Left cardiac atrium (tissue), 4 donors: Measurements from ENCODE around the gene KIAA1217. TPM values are rescaled to one million over a fixed set of nuclear protein-coding genes. Genes with fewer than 3 reads are reported as not detected.

Source experiments
- ATAC-seq, 2 donors: fragments of 200-7000 bp; cut with Tn5 transposase; one replicate each; pipeline ENCODE4 v1.9.1; 2020; ENCODE audit warnings: mild to moderate bottlenecking in 2 of 2, moderate library complexity in 2 of 2
- DNase-seq: peaks from one replicate; pipeline ENCODE4 v3.0.0-alpha.2; 2020
- intact Hi-C, 2 donors: fragments of 100-400 bp; cut with DNase I; formaldehyde crosslinking; loops; one replicate each; pipeline versions ENCODE4 v1.14.1 to v1.15.1; 2022 to 2023
- total RNA-seq, 2 donors: library from RNA; stranded (reverse); fragmentation: NEBNext Ultra II Directional; extraction: Animal tissue kit (Norgen Biotek cat#: 25700); gene quantifications; one replicate each; pipeline ENCODE4 v1.2.1, GENCODE V29; 2021
- donor health status: DM: no; HTN: yes; CAD: no.
- donor health status: DM: no; HTN: yes; CAD: no; lungs with severe emphysema.
- donor health status: DM: yes; HTN: yes; CAD: no.
- donor health status: Dilated cardiomyopathy.

The KIAA1217 gene
- total RNA-seq, 2 donors from 2014 or later: 19.5 to 32.6 TPM

- intact Hi-C loops: no loop called here
- no peak for ATAC-seq
- DNase-seq: no peak
Observed at GRCh38 chr10:24414597-24414996, 205.7 kb downstream of the KIAA1217 start.

GRCh38 chr10:24415455-24416125, 206.7 kb downstream of the KIAA1217 start:
- intact Hi-C loops: no loop called here
- ATAC-seq (peak; percentile 89 to 95), DNase-seq (peak; percentile 88)

DNA sequence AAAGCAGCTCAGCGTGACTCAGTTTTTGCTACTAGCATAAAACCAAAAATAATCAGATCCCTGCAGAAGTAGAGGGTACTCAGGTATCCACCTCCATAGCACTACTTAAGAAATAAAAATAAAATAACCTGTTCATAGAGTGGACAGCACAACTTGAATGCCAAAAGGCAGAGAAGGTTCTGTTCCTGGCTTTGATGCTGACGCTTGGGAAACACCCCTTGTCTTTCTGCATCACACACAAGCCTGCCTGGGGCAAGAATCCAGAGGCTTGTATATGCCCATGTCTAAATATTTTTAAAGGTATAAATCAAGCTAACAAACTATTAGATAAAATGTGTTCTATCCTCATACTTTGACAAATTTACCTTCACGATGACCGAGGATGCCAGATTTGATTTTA, 207.3 kb downstream of the KIAA1217 start:
- DNase-seq (no peak), ATAC-seq (peak in 1 of 2 donors; percentile 27)
- intact Hi-C loops: no loop called here

DNA sequence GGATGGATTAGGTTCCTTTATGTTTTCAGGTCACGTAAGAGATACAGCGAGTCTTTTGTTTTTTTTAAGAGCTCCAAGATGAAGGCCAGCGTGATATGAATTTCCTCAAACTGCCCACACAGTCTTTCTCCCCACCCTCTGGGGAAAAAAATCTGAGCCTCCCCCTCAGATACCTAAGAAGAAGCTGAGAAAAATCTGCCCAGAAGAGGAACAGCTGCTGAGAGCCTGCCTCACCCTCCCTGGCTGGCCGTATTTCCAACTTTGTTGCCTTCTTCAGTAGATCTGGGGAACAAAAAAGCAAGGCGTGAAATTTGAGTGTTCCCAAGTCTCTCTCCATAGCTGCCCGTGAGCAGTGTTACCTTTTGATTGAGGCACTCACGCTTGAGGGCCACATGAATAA, 208.1 kb downstream of the KIAA1217 start:
- ATAC-seq (no peak), DNase-seq (no peak)
- intact Hi-C loops: no loop called here

GRCh38 chr10:24418532-24418931, 209.6 kb downstream of the KIAA1217 start:
- no peak for ATAC-seq
- intact Hi-C loops: no loop called here
- DNase-seq: no peak

DNA sequence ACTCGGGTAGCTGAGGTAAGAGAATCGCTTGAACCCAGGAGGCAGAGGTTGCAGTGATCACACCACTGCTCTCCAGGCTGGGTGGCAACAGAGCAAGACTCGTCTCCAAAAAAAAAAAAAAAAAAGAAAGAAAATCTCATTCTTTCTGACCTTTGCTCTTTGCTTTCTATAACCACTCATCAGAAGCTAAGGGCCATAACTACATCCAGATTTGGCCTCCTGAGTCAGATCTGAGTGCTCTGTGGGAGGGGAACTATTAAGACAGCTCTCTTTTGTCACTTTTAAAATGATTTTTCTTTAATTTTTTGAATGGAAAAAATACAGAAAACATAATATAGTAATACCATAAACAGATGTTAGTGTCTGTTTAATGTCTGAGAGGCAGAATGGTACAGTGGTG, 210.1 kb downstream of the KIAA1217 start:
- intact Hi-C loops: no loop called here
- ATAC-seq (no peak), DNase-seq (no peak)

- DNase-seq (no peak), ATAC-seq (no peak)
- intact Hi-C loops: no loop called here
Observed at GRCh38 chr10:24425151-24425550, 216.2 kb downstream of the KIAA1217 start.

DNA sequence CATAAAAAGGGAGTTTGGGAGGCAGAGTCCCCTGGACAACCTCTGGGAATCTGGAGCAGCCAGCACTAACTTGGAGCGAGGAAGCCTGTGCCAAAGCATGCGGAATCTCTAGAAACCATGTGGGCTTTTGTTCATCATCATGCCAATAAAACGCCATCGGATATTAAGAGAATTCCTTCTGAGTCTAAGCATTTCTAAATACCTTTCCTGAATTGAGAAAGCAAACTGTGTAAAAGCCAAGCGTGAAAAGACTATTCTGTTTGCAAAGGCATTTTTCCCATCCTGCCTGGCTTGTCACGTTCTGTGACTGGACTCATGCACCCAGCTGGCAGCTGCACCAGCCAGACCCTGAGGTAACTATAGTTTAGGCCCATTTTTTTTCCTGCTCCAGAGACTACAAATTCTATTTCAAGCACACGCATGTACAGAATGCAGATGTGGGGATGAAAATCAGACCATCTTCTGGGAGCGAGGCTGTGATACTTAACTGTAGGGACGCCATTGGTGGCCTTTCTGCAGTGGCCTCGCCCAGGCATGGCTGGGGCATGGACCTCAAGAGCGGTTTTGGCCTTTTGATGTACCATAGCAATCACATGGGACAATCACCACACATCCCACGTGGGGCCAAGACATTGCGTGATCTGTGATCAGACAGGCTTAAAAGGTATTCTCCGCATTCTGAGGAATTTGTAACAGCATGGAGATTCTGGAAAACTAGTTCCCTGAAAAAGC, 218.9 kb downstream of the KIAA1217 start:
- intact Hi-C loops: no loop called here

DNA sequence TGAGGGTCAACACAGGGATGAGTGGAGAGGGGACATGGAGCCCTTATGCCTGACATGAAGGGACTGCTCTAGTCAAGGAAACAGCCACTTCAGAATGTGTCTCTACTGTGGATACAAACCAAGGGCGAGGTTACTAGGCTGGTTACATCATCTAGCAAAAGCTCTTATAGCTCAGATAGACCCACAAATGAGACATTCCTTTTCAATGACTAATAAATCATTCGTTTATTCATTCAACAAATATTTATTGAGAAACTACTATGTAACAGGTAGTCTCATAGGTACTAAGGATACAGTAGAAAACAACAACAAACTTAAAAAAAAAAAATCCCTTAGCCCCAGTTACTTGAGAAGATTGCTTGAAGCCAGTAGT, 219.5 kb downstream of the KIAA1217 start:
- intact Hi-C loops: no loop called here
- ATAC-seq: no peak
- no peak for DNase-seq

More for the DNA sequence above, 218.9 kb downstream of the KIAA1217 start:
- DNase-seq: no peak
- ATAC-seq: no peak

DNA sequence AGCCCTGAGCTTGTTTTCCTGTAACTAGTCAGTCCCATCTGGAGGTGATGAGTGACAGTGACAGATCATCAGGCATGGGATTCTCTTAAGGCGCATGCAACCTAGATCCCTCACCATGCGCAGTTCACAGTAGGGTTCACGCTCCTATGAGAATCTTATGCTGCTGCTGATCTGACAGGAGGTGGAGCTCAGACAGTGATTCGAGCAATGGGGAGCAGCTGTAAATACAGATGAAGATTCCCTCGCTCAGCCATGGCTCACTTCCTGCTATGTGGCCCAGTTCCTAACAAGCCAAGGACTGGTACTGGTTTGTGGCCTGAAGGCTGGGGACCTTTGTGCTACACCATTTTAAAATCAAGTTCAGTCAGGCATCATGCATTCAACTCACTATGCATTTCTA, 221.7 kb downstream of the KIAA1217 start:
- intact Hi-C loops: no loop called here
- no peak for ATAC-seq
- no peak for DNase-seq

- ATAC-seq (no peak), DNase-seq (no peak)
- intact Hi-C loops: no loop called here
Observed at GRCh38 chr10:24432478-24433416, 223.8 kb downstream of the KIAA1217 start.

DNA sequence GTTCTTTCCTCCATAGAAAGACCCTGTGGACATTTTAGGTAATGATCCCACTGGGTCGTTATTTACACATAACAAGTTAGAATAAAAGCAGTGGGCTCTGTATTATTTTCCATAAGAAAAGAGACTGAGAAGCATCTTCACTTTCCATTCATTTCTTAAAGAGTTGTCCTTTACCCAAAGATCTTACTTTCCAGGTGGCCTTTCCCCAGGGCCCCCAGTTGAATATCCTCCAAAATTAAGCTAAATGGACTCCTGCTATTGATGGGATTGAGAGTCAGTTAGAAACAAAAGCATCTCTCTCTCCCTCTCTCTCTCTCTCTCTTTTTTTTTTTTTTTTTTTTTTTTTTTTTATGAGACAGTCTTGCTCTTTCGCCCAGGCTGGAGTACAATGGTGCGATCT, 224.8 kb downstream of the KIAA1217 start:
- no peak for DNase-seq
- intact Hi-C loops: no loop called here
- ATAC-seq: no peak

GRCh38 chr10:24434961-24435360, 226.0 kb downstream of the KIAA1217 start:
- no peak for ATAC-seq
- intact Hi-C loops: no loop called here
- no peak for DNase-seq

GRCh38 chr10:24435374-24435773, 226.4 kb downstream of the KIAA1217 start:
- intact Hi-C loops: no loop called here
- ATAC-seq (no peak), DNase-seq (no peak)

GRCh38 chr10:24437302-24437701, 228.4 kb downstream of the KIAA1217 start:
- DNase-seq: no peak
- no peak for ATAC-seq
- intact Hi-C loops: no loop called here

GRCh38 chr10:24438800-24439199, 229.9 kb downstream of the KIAA1217 start:
- DNase-seq (no peak), ATAC-seq (no peak)
- intact Hi-C loops: no loop called here

DNA sequence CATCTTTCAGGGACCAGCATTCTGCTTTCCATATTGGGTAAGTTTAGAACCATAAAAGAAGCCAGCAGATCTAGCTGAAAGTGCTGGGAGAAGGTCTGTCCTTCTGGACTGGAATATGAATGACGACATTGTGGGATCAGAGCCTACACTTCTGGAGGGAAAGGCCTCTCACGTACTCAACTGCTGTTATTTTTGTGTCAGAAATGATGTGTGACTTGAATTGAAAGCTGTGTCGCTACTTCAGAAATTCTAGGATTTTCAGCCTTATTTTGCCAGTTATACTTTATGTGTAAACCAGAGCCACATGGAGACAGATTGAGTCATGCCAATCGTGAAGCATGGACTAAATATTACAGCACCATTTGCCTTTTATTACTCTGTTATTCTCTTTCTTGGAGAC, 231.0 kb downstream of the KIAA1217 start:
- DNase-seq: no peak
- intact Hi-C loops: no loop called here
- ATAC-seq: no peak

DNA sequence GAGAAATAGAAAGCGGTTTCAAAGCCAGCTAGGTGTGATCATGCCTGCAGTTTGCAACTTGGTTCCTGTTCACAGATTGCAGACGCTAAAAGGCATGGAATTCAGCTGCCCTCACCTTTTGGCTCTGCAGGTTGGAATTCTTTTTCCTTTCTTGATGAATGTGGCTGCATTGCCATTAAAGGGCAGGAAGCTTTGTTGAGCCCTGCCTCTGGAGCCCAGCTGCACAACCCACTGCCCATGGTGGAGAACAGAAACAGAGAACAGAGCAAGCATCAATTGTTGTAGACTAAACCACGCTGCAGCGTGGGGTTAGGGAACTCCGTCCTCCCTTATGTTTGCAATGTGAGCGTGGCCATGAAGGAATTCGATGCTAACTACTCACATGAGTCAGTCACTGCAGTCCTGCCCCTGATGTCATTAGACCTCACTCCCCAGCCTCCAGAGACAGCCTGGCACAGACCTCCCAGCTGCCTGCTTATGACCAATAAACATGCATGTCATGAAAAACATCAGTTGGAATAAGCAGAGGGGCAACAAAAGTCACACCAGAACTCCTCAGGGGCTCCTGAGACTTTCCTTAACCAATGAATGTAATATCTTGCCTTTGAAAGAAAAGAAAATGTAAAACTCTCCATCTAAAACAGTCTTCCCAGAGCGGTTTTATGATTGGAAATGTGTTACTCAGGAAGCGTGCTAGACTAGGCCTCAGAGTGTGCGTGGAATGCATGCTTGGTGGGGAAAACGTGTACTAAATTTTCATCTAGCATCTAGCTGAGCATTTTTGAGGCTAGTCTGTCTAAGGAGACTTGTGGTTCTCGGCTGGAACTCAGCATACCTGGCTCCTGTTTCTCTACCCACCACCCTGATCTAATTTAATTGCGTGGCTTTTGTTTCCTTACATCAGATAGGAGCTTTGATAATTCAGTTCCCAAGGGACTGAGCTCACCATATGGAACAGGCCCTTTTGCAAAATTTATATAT, 232.2 kb downstream of the KIAA1217 start:
- intact Hi-C loops: no loop called here
- ATAC-seq: no peak
- no peak for DNase-seq

DNA sequence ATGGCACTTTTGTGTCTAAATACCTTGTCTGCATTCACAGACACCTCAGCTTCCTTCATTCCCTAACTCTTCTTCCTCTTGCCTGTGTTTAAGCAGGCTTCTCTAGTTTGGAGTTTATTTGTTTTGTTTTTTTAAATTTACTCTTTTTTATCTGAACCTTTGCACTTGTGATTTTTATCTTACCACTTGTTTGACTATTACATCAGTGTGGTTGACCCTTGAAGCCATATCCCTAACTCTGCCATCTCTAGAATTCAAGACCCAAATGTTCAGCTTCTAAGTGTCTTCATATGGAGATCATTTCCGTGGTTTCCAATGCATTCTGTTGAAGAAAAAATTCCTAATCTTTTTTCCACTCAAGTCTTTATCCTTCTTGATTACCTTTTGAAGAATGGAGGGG, 233.3 kb downstream of the KIAA1217 start:
- no peak for DNase-seq
- intact Hi-C loops: no loop called here
- ATAC-seq: no peak
